ENCODE results near the gene SMG6.
"Not testable (repeated sequence)": the region's sequence is repeated elsewhere in the genome, so short reads cannot be mapped to it uniquely, and the experiment has no call there.

SMG6 gene

DNA sequence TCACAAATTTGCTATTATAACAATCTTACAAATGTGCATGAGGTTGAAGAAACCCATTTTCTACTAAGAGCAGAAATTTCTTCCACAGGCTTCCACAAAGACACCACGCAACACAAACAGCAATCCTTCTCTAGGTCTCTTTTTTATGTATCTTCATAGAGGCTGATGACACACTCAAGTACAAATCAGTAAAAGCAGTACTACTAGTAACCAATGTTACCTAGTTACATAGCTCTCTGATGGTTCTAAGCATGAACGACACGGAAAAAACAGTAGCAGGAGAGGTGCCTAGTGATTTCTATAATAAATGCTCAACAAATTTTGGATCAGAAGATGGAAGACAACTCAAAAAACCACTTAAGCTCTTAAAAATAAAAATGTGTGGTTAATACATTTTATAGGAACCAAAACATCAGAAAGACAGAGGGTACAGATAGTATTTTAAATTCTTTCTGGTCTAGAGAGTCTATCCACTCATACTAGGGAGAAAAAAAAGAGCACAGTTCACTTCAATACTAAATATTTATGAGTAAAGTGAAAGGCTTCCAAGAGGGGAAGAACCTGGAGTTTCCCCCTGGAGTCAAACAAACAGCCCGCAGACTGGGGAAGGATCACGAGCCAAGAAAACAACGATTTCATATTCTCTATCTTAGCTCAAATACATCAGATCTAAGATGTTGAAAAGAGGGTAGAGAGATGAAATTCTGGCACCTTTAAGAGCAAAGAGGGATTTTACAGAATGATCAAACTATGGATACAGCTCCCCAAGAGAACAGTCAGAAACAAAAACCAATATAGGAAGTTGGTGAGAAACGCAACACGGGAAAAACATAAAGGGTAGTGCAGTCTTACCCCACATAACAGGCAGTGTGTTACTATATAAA lies 40.2 kb downstream of the SMG6 start:
- DNase-seq (ENCODE audit: low read depth): no peak

DNA sequence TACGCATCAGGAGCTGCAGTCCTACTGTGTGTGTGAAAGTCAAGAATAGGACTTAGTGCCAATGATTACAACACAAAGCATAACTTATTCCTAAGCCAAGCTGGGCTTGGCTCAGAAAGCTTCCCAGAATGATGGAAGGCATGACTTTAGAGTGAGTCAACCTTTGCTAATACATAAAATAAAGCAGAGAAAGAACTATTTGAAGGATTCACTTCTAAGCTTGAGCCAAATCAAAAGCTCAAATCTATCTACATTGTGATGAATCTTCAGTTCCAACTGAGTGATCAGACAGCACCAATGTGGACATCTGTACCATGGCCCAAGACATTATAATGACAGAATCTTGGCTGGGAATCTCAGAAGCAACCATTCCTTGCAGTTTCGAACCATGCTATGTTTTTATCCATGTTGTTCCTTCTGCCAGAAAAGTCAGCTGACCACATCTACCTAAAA lies 41.4 kb downstream of the SMG6 start:
- DNase-seq (ENCODE audit: low read depth): no peak

DNA sequence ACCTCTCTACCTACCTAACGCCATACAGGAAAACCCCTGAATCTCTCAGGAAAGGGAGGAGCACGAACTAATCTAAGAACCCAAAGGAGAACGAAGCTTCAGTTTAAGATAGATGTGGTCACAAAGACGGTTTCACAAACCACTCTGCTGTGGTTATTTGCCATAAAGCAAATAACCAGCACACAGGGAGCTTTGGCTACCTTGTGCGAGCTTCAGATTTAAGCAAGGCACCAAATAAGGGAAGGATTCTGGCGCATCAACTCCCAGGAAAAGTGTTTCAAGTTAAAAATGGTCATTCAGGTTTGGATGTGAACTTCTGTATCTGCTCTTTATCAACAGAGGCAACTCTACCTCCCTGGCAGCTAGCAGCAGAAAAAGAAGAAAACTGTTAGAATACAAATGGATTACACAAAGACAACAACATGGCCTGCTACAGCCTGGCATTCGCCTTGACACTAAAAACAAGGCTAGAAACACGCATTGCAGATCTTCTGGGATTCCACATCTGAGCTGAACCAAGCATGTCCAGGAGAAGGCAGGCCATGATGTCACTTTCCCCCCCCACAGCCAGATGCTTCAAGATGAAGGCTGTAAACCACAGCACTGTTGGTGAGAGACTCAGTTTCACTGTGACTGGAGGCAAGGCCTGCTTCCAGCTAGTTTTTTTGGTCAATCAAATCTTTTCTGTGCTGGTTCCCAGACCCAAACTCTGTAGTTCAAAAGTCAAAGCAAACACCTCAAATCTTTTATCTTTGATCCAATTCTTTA lies 43.6 kb downstream of the SMG6 start:
- DNase-seq (ENCODE audit: low read depth): peak; percentile 52

DNA sequence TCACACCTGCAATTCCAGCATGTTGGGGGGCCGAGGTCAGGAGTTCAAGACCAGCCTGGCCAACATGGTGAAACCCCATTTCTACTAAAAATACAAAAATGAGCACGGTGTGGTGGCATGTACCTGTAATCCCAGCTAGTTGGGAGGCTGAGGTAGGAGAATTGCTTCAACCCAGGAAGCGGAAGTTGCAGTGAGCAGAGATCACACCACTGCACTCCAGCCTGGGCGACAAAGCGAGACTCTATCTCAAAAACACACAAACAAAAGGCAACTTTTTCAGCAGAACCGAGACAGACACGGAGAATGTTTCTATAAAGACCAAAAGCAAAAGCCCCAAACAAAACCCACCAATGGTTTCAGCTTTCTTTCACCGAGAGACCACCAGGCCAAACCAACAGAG lies 44.8 kb downstream of the SMG6 start:
- DNase-seq (ENCODE audit: low read depth): not testable (repeated sequence)

DNA sequence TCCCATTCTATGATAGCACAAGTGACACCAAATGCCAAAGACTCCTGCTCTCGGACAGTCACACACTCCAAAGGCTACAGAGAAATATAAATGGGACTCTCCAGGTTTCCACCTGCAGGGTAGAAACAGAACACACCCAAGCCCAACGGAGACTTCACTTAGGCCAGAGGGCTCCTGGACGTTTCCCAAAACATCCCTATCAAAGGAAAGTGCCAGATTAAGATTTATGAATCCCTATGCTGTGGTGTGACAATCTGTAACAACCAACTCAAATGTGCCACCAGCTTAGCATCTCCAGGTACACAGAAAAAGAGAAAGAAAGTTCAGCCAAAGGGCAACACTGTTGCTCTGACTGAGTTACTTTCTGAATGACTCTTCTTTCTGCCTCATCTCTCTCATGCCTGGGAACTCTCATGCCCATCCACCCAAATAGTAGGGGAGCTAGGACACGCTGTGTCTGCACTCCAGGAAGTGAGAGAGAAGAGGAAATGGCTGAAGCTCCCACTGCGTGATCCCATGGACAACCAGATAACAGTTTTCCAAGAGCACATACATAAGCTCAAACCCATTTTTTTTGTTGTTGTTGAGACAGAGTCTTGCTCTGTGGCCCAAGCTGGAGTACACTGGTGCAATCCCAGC lies 49.7 kb downstream of the SMG6 start:
- DNase-seq (ENCODE audit: low read depth): no peak

DNA sequence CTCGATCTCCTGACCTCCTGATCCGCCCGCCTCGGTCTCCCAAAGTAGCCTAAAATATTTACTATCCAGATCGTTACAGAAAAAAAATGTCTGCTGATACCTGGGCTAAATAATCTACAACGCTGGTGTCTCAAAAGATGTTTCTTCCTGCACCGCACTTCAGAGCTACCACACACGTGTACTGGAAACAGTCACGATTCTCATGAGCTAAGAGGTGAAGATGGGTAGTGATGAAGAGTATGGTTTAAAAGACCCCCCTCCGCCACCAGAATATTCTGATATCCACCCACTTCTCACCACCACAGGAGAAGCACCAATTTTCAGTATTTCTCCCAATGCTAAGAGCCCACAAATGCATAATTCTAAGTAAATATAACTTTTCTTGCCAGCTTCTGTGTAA lies 50.2 kb downstream of the SMG6 start:
- no peak for DNase-seq (ENCODE audit: low read depth)

DNA sequence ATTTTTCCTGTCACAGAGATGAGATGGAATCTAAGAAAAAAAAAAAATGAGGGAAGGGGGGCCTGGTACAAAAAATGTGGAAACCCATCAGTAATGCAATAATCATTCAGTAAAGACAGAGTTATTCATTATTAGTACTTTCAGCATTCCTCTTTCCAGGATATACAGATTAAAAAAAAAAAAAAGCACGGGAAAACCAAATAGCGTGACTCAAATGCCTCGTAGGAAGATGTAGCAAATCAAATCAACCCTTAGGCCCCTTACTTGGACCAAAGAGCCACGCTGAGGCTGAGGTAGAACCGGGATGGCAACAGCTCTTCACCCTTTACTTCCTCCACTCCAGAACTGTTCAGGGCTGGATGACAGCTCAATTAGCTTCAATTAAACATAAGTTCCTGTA lies 52.5 kb downstream of the SMG6 start:
- no peak for DNase-seq (ENCODE audit: low read depth)

DNA sequence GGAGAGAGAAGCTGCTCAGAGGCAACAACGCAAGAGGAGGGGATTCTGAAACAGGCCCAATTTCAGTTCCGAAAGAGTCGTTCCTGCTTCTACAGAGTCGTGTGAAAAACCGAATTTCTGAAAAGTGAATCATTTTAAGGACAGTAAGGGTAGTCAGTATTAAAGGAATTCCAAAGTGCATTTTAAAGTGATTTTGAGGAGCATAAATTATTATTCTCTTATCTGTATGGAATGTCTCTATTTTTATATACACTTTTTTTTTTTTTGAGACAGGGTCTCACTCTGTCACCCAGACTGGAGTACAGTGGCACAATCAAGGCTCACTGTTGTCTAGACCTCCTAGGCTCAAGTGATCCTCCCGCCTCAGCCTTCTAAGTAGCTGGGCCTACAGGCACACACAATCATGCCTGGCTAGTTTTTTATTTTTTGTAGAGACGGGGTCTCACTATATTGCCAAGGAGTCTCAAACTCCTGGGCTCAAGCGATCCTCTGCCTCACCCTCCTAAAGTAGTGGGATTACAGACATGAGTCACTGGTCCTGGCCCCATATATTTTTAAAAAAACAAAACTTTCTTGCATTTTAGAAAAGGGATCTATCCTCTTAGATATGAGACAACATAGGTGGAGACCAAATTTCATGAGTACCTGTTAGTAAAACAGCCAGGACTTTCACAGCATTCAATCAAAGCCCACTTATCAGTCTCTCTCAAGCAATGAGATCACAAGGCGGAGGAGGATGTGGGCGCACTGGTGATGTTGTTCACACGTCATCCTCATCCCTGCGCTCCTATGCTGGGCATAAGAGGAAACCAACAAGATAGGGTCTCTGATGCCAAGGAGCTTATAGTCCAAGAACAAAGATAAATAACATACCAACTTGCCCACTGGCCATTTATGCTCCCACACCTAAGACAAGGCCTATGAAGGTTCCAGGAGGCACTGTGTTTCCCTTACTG lies 53.2 kb downstream of the SMG6 start:
- DNase-seq (ENCODE audit: low read depth): no peak

DNA sequence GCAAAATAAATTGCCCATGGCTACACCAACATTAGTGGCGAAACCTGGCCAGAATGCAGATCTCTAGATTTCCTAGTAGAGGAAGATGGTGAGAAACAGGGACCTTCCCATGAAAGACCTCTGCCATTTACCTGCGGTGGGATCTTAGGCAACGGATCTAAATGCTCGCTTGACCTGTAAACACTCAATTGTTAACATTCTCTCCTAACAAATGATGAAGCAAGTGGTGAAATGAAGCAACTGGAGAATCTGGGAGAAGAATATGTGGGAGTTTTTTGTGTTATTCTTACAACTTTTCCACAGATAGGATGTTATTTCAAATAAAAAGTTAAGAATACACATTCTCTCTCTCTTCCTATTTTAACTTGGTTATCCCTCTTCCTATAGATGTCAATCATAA lies 56.6 kb downstream of the SMG6 start:
- DNase-seq (ENCODE audit: low read depth): no peak

DNA sequence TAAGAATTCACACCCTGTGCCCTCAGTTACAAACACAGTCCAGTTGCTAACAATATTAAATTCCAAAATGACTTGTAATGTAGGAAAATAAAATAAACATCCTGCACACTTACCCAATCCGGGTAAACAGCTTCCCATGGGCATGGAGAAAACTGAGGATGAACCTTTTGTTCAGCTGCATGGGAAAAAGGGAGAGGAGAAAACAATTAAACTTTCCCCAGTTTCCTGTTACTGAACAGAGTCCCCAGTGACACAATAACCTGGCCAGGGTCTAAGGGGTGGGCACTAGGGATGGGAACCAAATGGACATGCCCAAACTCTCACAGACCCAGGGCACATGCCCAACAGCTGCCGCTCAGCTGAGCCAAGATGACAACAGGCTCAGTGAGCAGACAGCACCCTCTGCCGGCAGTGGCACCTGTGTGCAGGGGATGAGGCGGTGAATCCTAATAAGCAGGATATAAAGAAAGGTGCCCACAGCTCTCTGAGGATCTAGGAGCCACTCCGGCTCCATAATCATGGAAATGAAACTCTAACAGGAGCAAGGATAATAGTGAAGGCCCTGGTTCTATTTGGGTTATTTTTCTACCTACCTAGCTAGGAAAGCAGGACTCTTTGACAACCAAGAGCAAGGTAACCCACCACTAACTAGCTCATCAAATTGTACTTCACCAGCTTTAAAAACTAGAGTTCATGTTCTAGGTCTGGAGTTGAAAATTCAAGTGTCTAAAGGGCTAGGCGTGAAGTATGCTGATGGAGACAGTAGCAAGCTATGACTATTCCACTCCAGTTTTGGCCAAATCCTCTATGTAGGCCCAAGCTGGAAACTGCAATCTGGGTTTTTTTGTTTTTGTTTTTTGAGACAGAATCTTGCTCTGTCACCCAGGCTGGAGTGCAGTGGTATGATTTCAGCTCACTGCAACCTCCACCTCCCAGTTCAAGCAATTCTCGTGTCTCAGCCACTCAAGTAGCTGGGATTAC lies 58.8 kb downstream of the SMG6 start:
- DNase-seq (ENCODE audit: low read depth): peak; percentile 77

DNA sequence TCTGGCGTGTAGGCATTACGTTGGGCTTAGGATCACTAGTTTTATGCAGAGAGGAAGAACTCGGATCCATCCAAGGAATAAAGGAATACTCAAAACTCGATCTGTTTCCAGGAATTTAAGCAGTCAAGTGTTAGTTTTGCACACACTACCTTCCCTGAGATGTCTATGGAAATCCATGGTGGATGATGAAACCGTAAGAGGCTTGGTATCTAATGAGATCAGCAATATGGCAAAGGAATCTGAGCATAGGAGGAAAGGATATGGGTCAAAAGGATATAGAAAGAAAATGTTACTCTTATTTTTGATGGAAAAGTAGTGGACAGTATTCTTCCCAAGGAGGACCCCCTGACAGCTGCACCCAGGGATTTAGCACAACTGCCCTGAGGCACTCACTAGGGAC lies 59.6 kb downstream of the SMG6 start:
- DNase-seq (ENCODE audit: low read depth): no peak

DNA sequence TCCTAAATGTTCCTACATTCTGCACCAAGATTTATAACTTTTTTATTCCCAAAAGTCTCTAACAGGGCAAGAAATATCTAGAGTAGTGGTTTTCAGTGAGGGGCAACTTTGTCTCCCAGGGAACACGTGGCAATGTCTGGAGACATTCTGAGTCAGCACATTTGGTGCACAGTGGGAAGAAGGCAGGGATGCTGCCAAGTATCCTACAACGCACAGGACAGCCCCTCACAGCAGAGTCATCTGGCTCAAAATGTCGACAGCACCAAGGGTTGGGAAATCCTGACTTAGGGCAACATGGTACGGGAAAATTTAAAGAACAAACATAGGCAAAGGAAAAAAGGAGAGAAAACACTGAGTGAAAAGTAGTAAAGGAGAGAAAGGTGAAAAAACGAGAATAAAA lies 61.8 kb downstream of the SMG6 start:
- no peak for DNase-seq (ENCODE audit: low read depth)

DNA sequence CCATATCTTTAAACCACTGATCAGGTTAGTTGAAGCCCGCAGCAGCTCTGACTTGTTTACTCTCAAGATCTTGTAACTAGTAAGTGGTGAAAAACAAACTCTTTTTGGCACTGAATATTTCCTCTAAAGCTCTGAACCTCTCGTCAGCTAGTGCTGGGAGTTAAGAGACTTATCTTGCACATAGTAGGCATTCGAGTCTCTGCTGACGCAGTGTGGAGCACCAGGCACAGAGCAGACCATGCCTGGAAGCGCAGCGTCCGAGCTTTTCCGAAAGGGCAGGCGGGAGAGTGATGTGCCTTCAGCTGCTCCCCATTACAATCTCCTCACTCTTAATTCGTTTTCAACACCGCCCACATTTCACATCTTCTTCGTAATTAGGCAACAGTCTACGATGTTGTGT lies 63.0 kb downstream of the SMG6 start:
- no peak for DNase-seq (ENCODE audit: low read depth)

DNA sequence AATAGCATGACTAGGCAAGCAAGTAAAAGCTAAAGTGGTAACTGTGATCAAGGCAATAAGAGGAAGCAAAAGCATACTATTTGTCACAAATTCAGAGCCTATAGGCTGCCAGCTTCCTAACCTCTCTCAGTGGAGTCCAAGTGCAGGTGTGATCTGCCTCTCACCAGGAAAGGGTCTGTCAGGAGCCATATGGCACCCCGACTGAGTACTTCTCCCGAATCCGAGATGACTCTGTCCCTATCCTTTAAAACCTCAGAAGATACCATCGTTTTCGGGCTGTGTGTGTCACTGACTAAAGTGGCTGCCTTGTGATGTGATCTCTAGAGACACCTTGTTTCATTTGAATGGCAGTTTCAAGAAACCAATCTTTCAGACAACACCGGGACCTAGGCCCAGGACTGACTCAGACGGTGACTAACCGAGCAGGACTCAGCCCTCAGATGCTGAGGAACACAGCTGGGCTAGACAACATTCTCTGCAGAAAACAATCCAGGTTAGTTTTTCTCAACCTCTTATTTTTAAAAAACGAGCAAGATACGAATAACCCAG lies 63.6 kb downstream of the SMG6 start:
- DNase-seq (ENCODE audit: low read depth): no peak

DNA sequence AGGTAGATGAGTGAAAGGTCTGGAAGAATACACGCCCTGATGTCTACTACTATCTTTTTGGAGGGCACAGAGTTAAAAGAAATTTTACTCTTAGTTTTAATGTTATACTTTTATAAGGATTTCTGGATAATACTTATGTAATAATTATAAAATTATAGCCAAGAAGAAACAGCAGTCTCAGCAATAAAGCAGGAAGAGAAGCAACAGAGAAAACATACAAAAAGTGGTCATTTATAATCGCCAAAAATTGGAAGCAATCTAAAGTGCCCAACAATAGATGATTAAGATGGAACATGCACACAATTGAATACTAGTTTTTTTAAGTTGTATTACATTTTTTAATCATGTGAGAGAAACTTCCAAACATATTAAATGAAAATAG lies 64.4 kb downstream of the SMG6 start:
- no peak for DNase-seq (ENCODE audit: low read depth)

DNA sequence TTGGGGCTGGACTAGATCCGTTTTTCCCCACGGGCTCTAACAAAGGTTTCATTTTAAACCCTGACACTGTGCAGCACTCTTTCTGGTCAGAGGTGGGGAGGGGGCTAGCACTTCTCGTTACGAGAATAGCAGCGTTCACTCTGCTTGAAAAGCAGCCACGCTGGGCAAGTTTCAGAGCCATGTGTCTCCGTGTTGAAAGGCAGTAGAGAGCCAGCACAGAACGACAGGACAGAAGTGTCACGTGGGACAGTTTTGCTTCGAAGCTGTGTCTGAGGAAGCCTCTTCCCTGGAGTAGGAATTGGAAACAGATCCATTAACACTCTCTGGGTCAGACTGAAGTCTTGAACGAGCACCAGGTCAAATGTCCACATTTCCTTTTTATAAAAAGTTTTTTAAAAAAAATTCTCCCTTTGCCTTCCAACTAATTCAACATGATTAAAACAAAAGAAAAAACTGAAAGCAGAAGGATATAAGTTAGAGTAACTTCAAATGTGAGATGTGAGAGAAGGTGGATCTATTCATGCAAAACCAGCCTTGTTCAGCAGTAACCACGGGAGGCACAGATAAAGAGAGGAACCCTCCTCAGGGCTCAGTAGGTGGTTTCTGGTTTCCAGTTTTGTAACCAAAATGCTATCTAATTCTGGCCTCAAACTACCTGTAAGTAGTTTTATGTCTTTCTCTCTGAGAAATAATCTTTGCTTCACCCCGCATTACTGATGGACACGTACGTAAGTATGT lies 65.0 kb downstream of the SMG6 start:
- DNase-seq (ENCODE audit: low read depth): no peak

DNA sequence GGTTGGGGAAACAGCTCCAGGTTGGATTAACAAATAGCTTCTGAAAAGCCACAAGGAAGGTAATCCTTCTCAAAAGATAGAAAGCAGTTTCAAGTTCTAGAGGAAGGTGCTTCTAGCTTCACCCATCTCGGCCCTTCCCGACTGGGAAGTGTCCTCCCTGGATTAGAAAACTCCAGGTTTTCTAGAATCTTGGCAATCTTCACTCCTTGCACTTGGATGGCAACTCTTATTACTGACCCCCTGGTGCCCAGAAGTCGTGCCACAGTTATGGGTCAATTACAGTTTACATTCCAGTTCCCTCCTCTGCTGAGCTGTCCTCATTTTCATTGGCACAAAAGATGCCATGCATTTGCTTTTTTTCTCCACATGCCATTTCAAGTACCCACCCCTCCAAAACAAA lies 65.6 kb downstream of the SMG6 start:
- DNase-seq (ENCODE audit: low read depth): no peak

DNA sequence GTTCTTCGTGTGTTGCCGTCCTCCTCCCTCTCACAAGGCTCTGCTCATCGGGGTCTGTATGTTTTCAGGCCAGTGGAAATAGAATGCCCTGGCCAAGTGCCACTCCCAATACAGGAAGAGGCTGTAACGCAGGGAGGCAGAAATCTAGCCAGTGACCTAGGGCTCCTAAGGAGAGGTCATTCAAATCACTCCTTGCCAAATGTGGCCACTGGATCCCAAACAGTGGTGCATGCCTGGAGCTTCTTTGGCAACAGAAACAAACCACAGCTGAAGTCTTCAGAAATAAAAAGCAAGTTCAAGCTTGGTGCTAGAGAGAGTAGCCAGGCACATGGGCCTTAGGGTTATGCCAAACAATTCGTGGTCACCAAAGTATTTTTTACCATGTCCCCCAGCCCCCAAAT lies 66.1 kb downstream of the SMG6 start:
- DNase-seq (ENCODE audit: low read depth): no peak

DNA sequence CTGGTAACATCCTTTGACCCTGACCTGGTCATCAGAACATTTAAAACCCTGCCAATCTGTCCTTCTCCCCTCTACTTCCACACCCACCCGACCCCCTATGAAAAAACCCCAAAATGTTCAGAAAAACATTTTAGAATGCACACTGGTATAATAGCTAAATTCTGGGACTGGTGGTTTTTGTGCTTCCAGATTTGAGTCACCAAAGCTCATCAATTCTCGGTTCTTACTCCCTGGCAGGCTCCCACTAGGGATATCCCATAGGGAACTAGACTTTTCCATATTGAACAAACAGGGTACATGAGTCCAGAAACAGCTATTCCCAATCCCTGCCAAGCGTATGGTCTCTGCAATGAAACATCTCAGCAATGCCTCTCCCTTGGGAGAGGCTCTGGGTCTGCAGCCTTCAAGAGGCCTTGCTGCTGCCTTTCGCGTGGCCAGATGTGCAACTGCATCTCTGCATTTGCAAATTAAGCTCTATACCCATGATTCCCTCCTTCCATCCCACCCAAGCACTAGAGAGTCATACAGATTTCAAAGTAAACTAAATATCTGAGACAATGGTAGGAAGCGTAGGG lies 67.7 kb downstream of the SMG6 start:
- DNase-seq (ENCODE audit: low read depth): no peak

Measured in activated gamma-delta T cell treated with anti-CD3 and anti-CD28 coated beads, Interleukin-2, amount 50 U/mL, for 16 hours (primary cell).